ENCODE data around the gene FOXP1.

Gene FOXP1

DNA sequence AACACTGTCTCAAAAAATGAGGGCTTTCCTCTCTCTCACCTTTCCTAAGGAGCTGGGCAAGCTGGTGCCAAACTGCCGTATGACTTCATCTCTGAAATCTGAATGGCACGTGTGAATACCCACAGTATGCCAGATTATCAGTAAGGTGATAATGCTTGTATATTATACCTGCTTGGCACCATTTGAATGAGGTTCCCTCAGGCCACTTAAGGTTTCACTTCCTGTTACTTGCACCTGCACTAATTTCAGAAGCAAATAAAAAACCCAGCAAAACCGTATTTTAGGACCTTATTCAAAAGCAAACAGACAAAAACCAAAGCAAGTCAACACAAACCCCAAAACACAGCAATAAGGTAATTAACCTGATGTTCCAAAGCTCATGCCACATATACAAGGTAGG, 19.7 kb downstream of the FOXP1 start:
- Histone ChIP-seq H3K27ac (ENCODE audit: low read depth, low read length, poor library complexity, severe bottlenecking) (peak overlapping the region; percentile 99), H3K4me3 (ENCODE audit: low read depth, low read length, poor library complexity, severe bottlenecking) (peak overlapping the region; percentile 49)

DNA sequence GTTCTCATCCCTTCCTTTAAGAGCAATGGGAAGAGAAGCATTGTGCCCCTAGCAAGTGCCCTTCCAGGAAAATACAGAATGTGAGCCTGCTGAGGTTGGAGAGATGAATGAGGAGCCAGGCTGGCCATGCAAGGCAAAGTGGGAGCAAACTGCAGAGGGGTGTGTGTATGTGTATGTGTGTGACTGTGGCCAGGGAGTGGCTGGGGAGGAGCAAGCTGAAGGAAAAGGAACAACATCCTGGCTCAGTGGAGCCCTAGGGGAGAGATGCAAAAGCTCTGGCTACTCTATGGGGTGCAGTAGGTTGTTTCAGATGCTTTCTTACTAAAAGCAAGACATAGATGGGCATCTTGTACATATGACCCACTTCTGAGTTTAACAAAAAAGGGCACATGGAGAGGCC, 20.6 kb downstream of the FOXP1 start:
- Histone ChIP-seq H3K79me2 (ENCODE audit: insufficient read depth, low read length) (peaks cover 56% of the 10 kb centered on the region), H3K4me3 (ENCODE audit: low read depth, low read length, poor library complexity, severe bottlenecking) (peak overlapping the region; percentile 49), H3K36me3 (ENCODE audit: insufficient read depth, low read length) (peaks cover 56% of the 10 kb centered on the region), H3K27ac (ENCODE audit: low read depth, low read length, poor library complexity, severe bottlenecking) (peak overlapping the region; percentile 99), H3K9ac (ENCODE audit: low read length) (peak overlapping the region; percentile 87), H2AFZ (ENCODE audit: low read length) (no peak overlapping the region), H3K27me3 (ENCODE audit: insufficient read depth, low read length) (no peaks in the 10 kb centered on the region), H3K4me1 (ENCODE audit: insufficient read depth, low read length, severe bottlenecking) (peaks cover 66% of the 10 kb centered on the region), H3K9me3 (ENCODE audit: low read length) (peaks cover 2% of the 10 kb centered on the region; the same call in 1 of the 2 replicates), H3F3A (ENCODE audit: insufficient read depth, low read length) (no peaks in the 10 kb centered on the region), H4K20me1 (ENCODE audit: insufficient read depth, low read length) (no peaks in the 10 kb centered on the region), H3K9me2 (ENCODE audit: low read depth, low read length) (no peaks in the 10 kb centered on the region), H3K4me2 (ENCODE audit: low read length) (peak overlapping the region; percentile 71)
- TF ChIP-seq EZH2 (IDR thresholded peaks at IDR 0.05; ENCODE audit: borderline replicate concordance, low read length): no peak
- TF ChIP-seq, protein P1, sequence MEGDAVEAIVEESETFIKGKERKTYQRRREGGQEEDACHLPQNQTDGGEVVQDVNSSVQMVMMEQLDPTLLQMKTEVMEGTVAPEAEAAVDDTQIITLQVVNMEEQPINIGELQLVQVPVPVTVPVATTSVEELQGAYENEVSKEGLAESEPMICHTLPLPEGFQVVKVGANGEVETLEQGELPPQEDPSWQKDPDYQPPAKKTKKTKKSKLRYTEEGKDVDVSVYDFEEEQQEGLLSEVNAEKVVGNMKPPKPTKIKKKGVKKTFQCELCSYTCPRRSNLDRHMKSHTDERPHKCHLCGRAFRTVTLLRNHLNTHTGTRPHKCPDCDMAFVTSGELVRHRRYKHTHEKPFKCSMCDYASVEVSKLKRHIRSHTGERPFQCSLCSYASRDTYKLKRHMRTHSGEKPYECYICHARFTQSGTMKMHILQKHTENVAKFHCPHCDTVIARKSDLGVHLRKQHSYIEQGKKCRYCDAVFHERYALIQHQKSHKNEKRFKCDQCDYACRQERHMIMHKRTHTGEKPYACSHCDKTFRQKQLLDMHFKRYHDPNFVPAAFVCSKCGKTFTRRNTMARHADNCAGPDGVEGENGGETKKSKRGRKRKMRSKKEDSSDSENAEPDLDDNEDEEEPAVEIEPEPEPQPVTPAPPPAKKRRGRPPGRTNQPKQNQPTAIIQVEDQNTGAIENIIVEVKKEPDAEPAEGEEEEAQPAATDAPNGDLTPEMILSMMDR (IDR thresholded peaks at IDR 0.05; ENCODE audit: low read length): no peak

More for the DNA sequence above, 19.7 kb downstream of the FOXP1 start:
- Histone ChIP-seq H3K4me2 (ENCODE audit: low read length) (peak overlapping the region; percentile 71), H3K79me2 (ENCODE audit: insufficient read depth, low read length) (peaks cover 57% of the 10 kb centered on the region), H3K27me3 (ENCODE audit: insufficient read depth, low read length) (no peaks in the 10 kb centered on the region), H2AFZ (ENCODE audit: low read length) (no peak overlapping the region), H3K36me3 (ENCODE audit: insufficient read depth, low read length) (peaks cover 56% of the 10 kb centered on the region), H3F3A (ENCODE audit: insufficient read depth, low read length) (no peaks in the 10 kb centered on the region), H3K9me3 (ENCODE audit: low read length) (peaks cover 2% of the 10 kb centered on the region; the same call in 1 of the 2 replicates), H3K4me1 (ENCODE audit: insufficient read depth, low read length, severe bottlenecking) (peaks cover 71% of the 10 kb centered on the region), H4K20me1 (ENCODE audit: insufficient read depth, low read length) (no peaks in the 10 kb centered on the region), H3K9ac (ENCODE audit: low read length) (peak overlapping the region; percentile 87), H3K9me2 (ENCODE audit: low read depth, low read length) (no peaks in the 10 kb centered on the region)
- TF ChIP-seq, protein P1 (IDR thresholded peaks at IDR 0.05; ENCODE audit: low read length): no peak
- no peak for TF ChIP-seq EZH2 (IDR thresholded peaks at IDR 0.05; ENCODE audit: borderline replicate concordance, low read length)

DNA sequence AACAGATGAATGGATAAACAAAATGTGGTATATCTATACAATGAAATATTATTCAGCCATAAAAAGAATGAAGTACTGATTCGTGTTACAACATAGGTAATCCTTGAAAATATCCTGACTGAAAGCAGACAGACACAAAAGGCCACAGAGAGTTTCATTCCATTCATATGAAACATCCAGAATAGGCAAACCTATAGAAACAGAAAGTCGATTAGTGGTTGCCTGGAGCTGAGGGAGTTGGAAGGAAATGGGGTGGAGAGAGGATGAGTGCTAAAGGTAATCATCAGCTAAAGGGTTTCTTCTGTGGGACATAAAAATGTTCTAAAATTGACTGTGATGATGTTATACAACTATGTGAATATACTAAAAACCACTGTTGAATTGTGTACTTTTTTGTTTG, 22.9 kb downstream of the FOXP1 start:
- TF ChIP-seq, protein P1 (IDR thresholded peaks at IDR 0.05; ENCODE audit: low read length): no peak
- no peak for TF ChIP-seq EZH2 (IDR thresholded peaks at IDR 0.05; ENCODE audit: borderline replicate concordance, low read length)
- Histone ChIP-seq H4K20me1 (ENCODE audit: insufficient read depth, low read length) (no peaks in the 10 kb centered on the region), H3K9ac (ENCODE audit: low read length) (no peak overlapping the region), H3F3A (ENCODE audit: insufficient read depth, low read length) (no peaks in the 10 kb centered on the region), H3K9me2 (ENCODE audit: low read depth, low read length) (no peaks in the 10 kb centered on the region), H3K4me3 (ENCODE audit: low read depth, low read length, poor library complexity, severe bottlenecking) (no peak overlapping the region), H3K36me3 (ENCODE audit: insufficient read depth, low read length) (peaks cover 46% of the 10 kb centered on the region), H3K4me2 (ENCODE audit: low read length) (no peak overlapping the region), H3K27ac (ENCODE audit: low read depth, low read length, poor library complexity, severe bottlenecking) (no peak overlapping the region), H3K79me2 (ENCODE audit: insufficient read depth, low read length) (peaks cover 51% of the 10 kb centered on the region), H2AFZ (ENCODE audit: low read length) (no peak overlapping the region), H3K27me3 (ENCODE audit: insufficient read depth, low read length) (no peaks in the 10 kb centered on the region), H3K9me3 (ENCODE audit: low read length) (peaks cover 2% of the 10 kb centered on the region; the same call in 1 of the 2 replicates), H3K4me1 (ENCODE audit: insufficient read depth, low read length, severe bottlenecking) (peaks cover 64% of the 10 kb centered on the region)
